Measurements from ENCODE around the gene CLCA2. TPM values are rescaled to one million over a fixed set of nuclear protein-coding genes. Genes with fewer than 3 reads are reported as not detected.

CLCA2 gene
- polyA plus RNA-seq, 1 donor from 2014 or later, result not detected

- no peak overlapping the region for H3K4me3 ChIP-seq (ENCODE audit: low read length)
- no peak overlapping the region for H3K4me2 ChIP-seq (ENCODE audit: low read length)
- no peaks in the 10 kb centered on the region for H4K20me1 ChIP-seq (ENCODE audit: insufficient read depth)
- H3K9me3 ChIP-seq (ENCODE audit: low read length), result no peaks in the 10 kb centered on the region
- H3K9ac ChIP-seq (ENCODE audit: low read length), result no peak overlapping the region
- H3K9me2 ChIP-seq (ENCODE audit: insufficient read depth, low read length), result no peaks in the 10 kb centered on the region
- TF ChIP-seq POLR2AphosphoS5 (IDR thresholded peaks at IDR 0.05) (no peak), TAF1 (IDR thresholded peaks at IDR 0.05; ENCODE audit: low read depth) (no peak), CTCF (IDR thresholded peaks at IDR 0.05; ENCODE audit: poor library complexity, severe bottlenecking) (no peak), EZH2 (IDR thresholded peaks at IDR 0.05; ENCODE audit: borderline replicate concordance, insufficient read depth, low read length, poor library complexity, severe bottlenecking) (no peak), REST (IDR thresholded peaks at IDR 0.05; ENCODE audit: borderline replicate concordance) (no peak), EP300 (conservative IDR thresholded peaks at IDR 0.05; ENCODE audit: poor library complexity, severe bottlenecking) (no peak), MXI1 (conservative IDR thresholded peaks at IDR 0.05; ENCODE audit: poor library complexity, severe bottlenecking) (no peak), RAD21 (conservative IDR thresholded peaks at IDR 0.05) (no peak), SMC3 (conservative IDR thresholded peaks at IDR 0.05; ENCODE audit: poor library complexity) (no peak)
- H3K36me3 ChIP-seq (ENCODE audit: insufficient read depth, low read length), result no peaks in the 10 kb centered on the region
- H3K27ac ChIP-seq (ENCODE audit: low read length), result no peak overlapping the region
- H3F3A ChIP-seq (ENCODE audit: insufficient read depth, low read length, poor library complexity, severe bottlenecking), result no peaks in the 10 kb centered on the region
- no peak overlapping the region for H2AFZ ChIP-seq (ENCODE audit: low read depth, low read length)
- H3K27me3 ChIP-seq (ENCODE audit: insufficient read depth, low read depth, low read length), result no peaks in the 10 kb centered on the region
- H3K79me2 ChIP-seq (replicated peaks; ENCODE audit: insufficient read depth, low read length), result no peaks in the 10 kb centered on the region
Observed at GRCh38 chr1:86460998-86461397, 37.0 kb downstream of the CLCA2 start.

GRCh38 chr1:86461482-86461881 is 37.5 kb downstream of the CLCA2 start:
- Histone ChIP-seq H3K4me2 (ENCODE audit: low read length) (no peak overlapping the region), H3K27ac (ENCODE audit: low read length) (no peak overlapping the region), H3K9ac (ENCODE audit: low read length) (no peak overlapping the region), H3K36me3 (ENCODE audit: insufficient read depth, low read length) (no peaks in the 10 kb centered on the region), H3F3A (ENCODE audit: insufficient read depth, low read length, poor library complexity, severe bottlenecking) (no peaks in the 10 kb centered on the region), H4K20me1 (ENCODE audit: insufficient read depth) (no peaks in the 10 kb centered on the region), H3K4me3 (ENCODE audit: low read length) (no peak overlapping the region), H3K27me3 (ENCODE audit: insufficient read depth, low read depth, low read length) (no peaks in the 10 kb centered on the region), H3K9me3 (ENCODE audit: low read length) (no peaks in the 10 kb centered on the region), H3K79me2 (replicated peaks; ENCODE audit: insufficient read depth, low read length) (no peaks in the 10 kb centered on the region), H2AFZ (ENCODE audit: low read depth, low read length) (no peak overlapping the region), H3K9me2 (ENCODE audit: insufficient read depth, low read length) (no peaks in the 10 kb centered on the region)
- TF ChIP-seq SMC3 (conservative IDR thresholded peaks at IDR 0.05; ENCODE audit: poor library complexity) (no peak), TAF1 (IDR thresholded peaks at IDR 0.05; ENCODE audit: low read depth) (no peak), CTCF (IDR thresholded peaks at IDR 0.05; ENCODE audit: poor library complexity, severe bottlenecking) (no peak), POLR2AphosphoS5 (IDR thresholded peaks at IDR 0.05) (no peak), RAD21 (conservative IDR thresholded peaks at IDR 0.05) (no peak), EP300 (conservative IDR thresholded peaks at IDR 0.05; ENCODE audit: poor library complexity, severe bottlenecking) (no peak), EZH2 (IDR thresholded peaks at IDR 0.05; ENCODE audit: borderline replicate concordance, insufficient read depth, low read length, poor library complexity, severe bottlenecking) (no peak), REST (IDR thresholded peaks at IDR 0.05; ENCODE audit: borderline replicate concordance) (no peak), MXI1 (conservative IDR thresholded peaks at IDR 0.05; ENCODE audit: poor library complexity, severe bottlenecking) (no peak)

All from neural cell (in vitro differentiated cells).